ENCODE results near the gene SH3BP4.

The SH3BP4 gene

GRCh38 chr2:234912437-234912836 lies 39.4 kb upstream of the SH3BP4 start:
- no peak for DNase-seq (ENCODE audit: low spot score)
- no peak for TF ChIP-seq CTCF (IDR thresholded peaks at IDR 0.05)
- H3K4me3 ChIP-seq, result no peak overlapping the region
- H3K27ac ChIP-seq, result no peak overlapping the region

GRCh38 chr2:234913208-234913626 lies 38.6 kb upstream of the SH3BP4 start:
- no peak for TF ChIP-seq CTCF (IDR thresholded peaks at IDR 0.05)
- DNase-seq (ENCODE audit: low spot score), result no peak
- Histone ChIP-seq H3K4me3 (no peak overlapping the region), H3K27ac (no peak overlapping the region)

GRCh38 chr2:234914371-234915154 lies 37.3 kb upstream of the SH3BP4 start:
- no peak for DNase-seq (ENCODE audit: low spot score)
- no peak for TF ChIP-seq CTCF (IDR thresholded peaks at IDR 0.05)
- H3K27ac ChIP-seq, result no peak overlapping the region

DNA sequence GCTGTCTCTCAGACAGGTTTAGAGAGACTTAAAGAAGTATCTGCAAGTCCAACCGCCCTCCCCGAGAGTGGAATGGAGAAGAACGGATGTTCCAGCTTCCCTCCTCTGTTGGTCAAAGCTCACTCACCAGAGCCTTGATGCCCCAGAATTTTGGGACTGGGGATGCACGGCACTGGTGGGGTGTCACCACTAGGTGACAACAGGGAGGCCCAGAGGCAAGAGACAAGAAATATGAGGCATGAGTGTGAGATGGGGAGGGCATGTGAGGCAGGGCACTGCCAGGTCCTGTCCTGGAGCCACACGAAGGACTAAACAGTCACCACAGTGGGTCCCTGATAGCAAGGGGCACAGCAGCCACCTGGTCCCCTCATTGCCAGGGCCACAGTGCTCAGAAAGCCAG lies 35.1 kb upstream of the SH3BP4 start:
- no peak overlapping the region for H3K27ac ChIP-seq
- no peak for DNase-seq (ENCODE audit: low spot score)
- TF ChIP-seq CTCF (IDR thresholded peaks at IDR 0.05), result no peak
- no peak overlapping the region for H3K4me3 ChIP-seq

More at GRCh38 chr2:234914371-234915154, 37.3 kb upstream of the SH3BP4 start:
- no peak overlapping the region for H3K4me3 ChIP-seq

GRCh38 chr2:234917211-234917975 lies 34.4 kb upstream of the SH3BP4 start:
- no peak overlapping the region for H3K4me3 ChIP-seq
- H3K27ac ChIP-seq, result no peak overlapping the region
- no peak for DNase-seq (ENCODE audit: low spot score)
- TF ChIP-seq CTCF (IDR thresholded peaks at IDR 0.05), result no peak

DNA sequence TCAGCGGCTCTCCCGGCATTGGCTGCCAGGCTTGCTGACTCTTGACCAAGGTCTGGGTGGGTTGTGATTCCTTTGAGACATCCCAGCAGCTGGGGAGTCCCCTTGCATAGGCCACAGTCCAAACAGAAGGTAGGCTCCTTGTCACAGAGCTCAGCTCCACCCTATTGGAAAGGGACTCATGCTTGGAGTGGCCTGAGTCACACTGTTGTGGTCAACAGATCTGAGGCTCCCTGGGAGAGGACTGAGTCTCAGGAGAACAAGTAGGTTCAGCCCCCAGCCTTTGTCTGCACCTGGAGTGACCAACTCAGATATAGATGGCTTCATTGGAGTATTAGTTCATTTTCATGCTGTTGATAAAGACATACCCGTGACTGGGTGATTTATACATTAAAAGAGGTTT lies 32.1 kb upstream of the SH3BP4 start:
- no peak for TF ChIP-seq CTCF (IDR thresholded peaks at IDR 0.05)
- no peak for DNase-seq (ENCODE audit: low spot score)
- Histone ChIP-seq H3K4me3 (no peak overlapping the region), H3K27ac (no peak overlapping the region)

Data from coronary artery (tissue), 2 donors.